ENCODE results near the gene FADD. TPM values are rescaled to one million over a fixed set of nuclear protein-coding genes. Genes with fewer than 3 reads are reported as not detected.

The FADD gene
- total RNA-seq, 1 donor from 2014 or later: 28.7 TPM

- no peak for DNase-seq
Observed at GRCh38 chr11:70233962-70234361, 30.9 kb downstream of the FADD start.

GRCh38 chr11:70240337-70240736 is 37.2 kb downstream of the FADD start:
- DNase-seq: no peak

GRCh38 chr11:70241709-70242108 is 38.6 kb downstream of the FADD start:
- no peak for DNase-seq

- DNase-seq: no peak
Observed at GRCh38 chr11:70242885-70243284, 39.8 kb downstream of the FADD start.

GRCh38 chr11:70243912-70244652 is 41.0 kb downstream of the FADD start:
- DNase-seq: no peak

- DNase-seq: no peak
Observed at GRCh38 chr11:70244698-70245097, 41.6 kb downstream of the FADD start.

- no peak for DNase-seq
Observed at GRCh38 chr11:70246196-70246595, 43.1 kb downstream of the FADD start.

GRCh38 chr11:70247042-70247709 is 44.1 kb downstream of the FADD start:
- DNase-seq: no peak

- no peak for DNase-seq
Observed at GRCh38 chr11:70247710-70248072, 44.6 kb downstream of the FADD start.

- DNase-seq: peak; percentile 41
Observed at GRCh38 chr11:70250876-70251658, 48.0 kb downstream of the FADD start.

- peak; percentile 10 for DNase-seq
Observed at GRCh38 chr11:70251659-70252321, 48.7 kb downstream of the FADD start.

GRCh38 chr11:70252844-70253243 is 49.7 kb downstream of the FADD start:
- no peak for DNase-seq

- no peak for DNase-seq
Observed at GRCh38 chr11:70255477-70256116, 52.5 kb downstream of the FADD start.

Other genes starting within 250 kb of the FADD start
- gene ANO1, start 125.0 kb upstream of the FADD start, total RNA-seq: 36.7 TPM
- gene PPFIA1, start 67.4 kb downstream of the FADD start, total RNA-seq: 57.7 TPM
- gene CTTN, start 195.2 kb downstream of the FADD start, total RNA-seq: 198 TPM

Measured in tongue (tissue), 2 donors.